ENCODE measurements around the gene NFATC2.
A peak's percentile ranks its signal among the peaks of the same experiment; 100 is the strongest.
"Not testable (repeated sequence)": the region's sequence is repeated elsewhere in the genome, so short reads cannot be mapped to it uniquely, and the experiment has no call there.

The NFATC2 gene

GRCh38 chr20:51568533-51568932 is 26.0 kb upstream of the NFATC2 start:
- not testable (repeated sequence) for DNase-seq (ENCODE audit: low spot score)

- DNase-seq (ENCODE audit: low spot score): no peak
Observed at GRCh38 chr20:51567622-51568021, 25.1 kb upstream of the NFATC2 start.

GRCh38 chr20:51566594-51566993 is 24.1 kb upstream of the NFATC2 start:
- DNase-seq (ENCODE audit: low spot score): no peak

GRCh38 chr20:51565298-51566144 is 23.0 kb upstream of the NFATC2 start:
- DNase-seq (ENCODE audit: low spot score): no peak

GRCh38 chr20:51563486-51564332 is 21.2 kb upstream of the NFATC2 start:
- DNase-seq (ENCODE audit: low spot score): peak; percentile 88

- DNase-seq (ENCODE audit: low spot score): no peak
Observed at GRCh38 chr20:51563174-51563485, 20.6 kb upstream of the NFATC2 start.

GRCh38 chr20:51562332-51563173 is 20.0 kb upstream of the NFATC2 start:
- peak; percentile 87 for DNase-seq (ENCODE audit: low spot score)

GRCh38 chr20:51562027-51562331 is 19.5 kb upstream of the NFATC2 start:
- DNase-seq (ENCODE audit: low spot score): peak; percentile 56

- peak; percentile 42 for DNase-seq (ENCODE audit: low spot score)
Observed at GRCh38 chr20:51560550-51561307, 18.2 kb upstream of the NFATC2 start.

- DNase-seq (ENCODE audit: low spot score): no peak
Observed at GRCh38 chr20:51560042-51560441, 17.5 kb upstream of the NFATC2 start.

- DNase-seq (ENCODE audit: low spot score): no peak
Observed at GRCh38 chr20:51554538-51555165, 12.1 kb upstream of the NFATC2 start.

GRCh38 chr20:51553897-51554486 is 11.5 kb upstream of the NFATC2 start:
- DNase-seq (ENCODE audit: low spot score): no peak

GRCh38 chr20:51551186-51551585 is 8.7 kb upstream of the NFATC2 start:
- DNase-seq (ENCODE audit: low spot score): no peak

GRCh38 chr20:51549474-51549873 is 7.0 kb upstream of the NFATC2 start:
- DNase-seq (ENCODE audit: low spot score): no peak

GRCh38 chr20:51547951-51548350 is 5.4 kb upstream of the NFATC2 start:
- no peak for DNase-seq (ENCODE audit: low spot score)

- no peak for DNase-seq (ENCODE audit: low spot score)
Observed at GRCh38 chr20:51545515-51545914, 3.0 kb upstream of the NFATC2 start.

- DNase-seq (ENCODE audit: low spot score): no peak
Observed at GRCh38 chr20:51543422-51543788, 886 bp upstream of the NFATC2 start.

GRCh38 chr20:51542033-51542570 is 417 bp downstream of the NFATC2 start:
- DNase-seq (ENCODE audit: low spot score): peak; percentile 44

- peak; percentile 50 for DNase-seq (ENCODE audit: low spot score)
Observed at GRCh38 chr20:51541189-51542032, 1.1 kb downstream of the NFATC2 start.

GRCh38 chr20:51540580-51540979 is 1.9 kb downstream of the NFATC2 start:
- DNase-seq (ENCODE audit: low spot score): no peak

Measured in SW480 (cell line).